ENCODE measurements around the gene OPHN1. TPM values are rescaled to one million over a fixed set of nuclear protein-coding genes. Genes with fewer than 3 reads are reported as not detected.

The OPHN1 gene
- total and polyA plus RNA-seq, 8 donors, result 0.61 to 3.5 (median 2.2) TPM

GRCh38 chrX:68196939-68197791, 236.1 kb downstream of the OPHN1 start:
- peak; percentile 65 for FAIRE-seq
- peak in 3 of 6 donors; percentile 7 to 40 (median 31) for DNase-seq
- no peak overlapping the region for H3K27ac ChIP-seq
- WGBS, 2 donors, result 52 to 58% methylated on average over 5 of the region's 5 CpGs
- no peaks in the 10 kb centered on the region for H3K4me1 ChIP-seq
- H3K27me3 ChIP-seq, result no peaks in the 10 kb centered on the region
- intact Hi-C loops (cut with DNase I), result no loop called here
- peak; percentile 57 to 69 (median 65) for TF ChIP-seq CTCF (IDR thresholded peaks at IDR 0.05)
- ATAC-seq, result peak; percentile 67 to 97 (median 91)
- H3K9me3 ChIP-seq, result no peaks in the 10 kb centered on the region
- no peaks in the 10 kb centered on the region for H3K36me3 ChIP-seq
- H3K4me3 ChIP-seq, result no peak overlapping the region

DNA sequence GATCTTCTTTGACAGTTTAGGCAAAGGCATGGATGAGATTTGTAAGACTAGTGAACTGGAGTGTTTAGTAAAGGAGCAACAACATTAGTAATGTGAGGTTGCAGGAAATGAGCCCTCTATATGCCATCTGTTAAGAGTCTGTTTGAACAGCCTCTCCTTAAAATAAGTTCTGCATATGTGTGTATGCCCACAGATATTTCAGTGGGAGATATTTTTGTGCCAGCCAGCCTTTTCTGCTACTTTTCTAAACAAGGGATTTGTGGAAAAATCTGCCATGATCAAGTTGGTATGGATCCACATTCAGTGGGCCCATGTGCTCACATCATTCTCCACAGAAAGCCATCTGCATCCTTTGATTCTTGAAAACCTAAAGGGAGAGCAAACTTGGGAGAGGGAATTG, 237.7 kb downstream of the OPHN1 start:
- intact Hi-C loops (cut with DNase I), result no loop called here
- H3K9me3 ChIP-seq, result no peaks in the 10 kb centered on the region
- no peaks in the 10 kb centered on the region for H3K36me3 ChIP-seq
- no peak for TF ChIP-seq CTCF (IDR thresholded peaks at IDR 0.05)
- DNase-seq, result no peak
- H3K27me3 ChIP-seq, result no peaks in the 10 kb centered on the region
- no peak overlapping the region for H3K27ac ChIP-seq
- no peak for FAIRE-seq
- no peak for ATAC-seq
- no peaks in the 10 kb centered on the region for H3K4me1 ChIP-seq
- H3K4me3 ChIP-seq, result no peak overlapping the region

DNA sequence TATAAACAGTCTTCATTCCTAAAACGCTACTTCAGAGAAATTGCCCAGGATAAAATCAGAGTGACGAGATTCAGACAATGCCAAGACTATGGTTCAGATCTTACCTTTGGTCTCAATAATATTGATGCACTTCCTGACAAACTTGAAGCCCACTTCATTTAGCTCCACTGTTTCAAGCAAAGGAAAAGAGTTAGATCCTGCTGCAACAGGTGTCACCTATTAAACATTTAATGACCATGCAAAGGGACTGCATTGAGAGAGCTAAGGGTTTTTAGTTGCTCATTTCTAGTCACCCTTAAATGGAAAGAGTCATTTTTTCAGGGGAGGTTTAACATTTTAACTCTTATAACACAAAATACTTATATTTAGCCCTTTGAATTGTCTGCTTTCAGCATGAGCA, 239.5 kb downstream of the OPHN1 start:
- intact Hi-C loops (cut with DNase I), result no loop called here
- H3K9me3 ChIP-seq, result no peaks in the 10 kb centered on the region
- no peak for DNase-seq
- no peaks in the 10 kb centered on the region for H3K36me3 ChIP-seq
- no peak for TF ChIP-seq CTCF (IDR thresholded peaks at IDR 0.05)
- 55 to 83% methylated on average over 2 of the region's 2 CpGs for WGBS, 2 donors
- H3K4me1 ChIP-seq, result no peaks in the 10 kb centered on the region
- ATAC-seq, result no peak
- no peak for FAIRE-seq
- H3K4me3 ChIP-seq, result no peak overlapping the region
- H3K27ac ChIP-seq, result no peak overlapping the region
- no peaks in the 10 kb centered on the region for H3K27me3 ChIP-seq

DNA sequence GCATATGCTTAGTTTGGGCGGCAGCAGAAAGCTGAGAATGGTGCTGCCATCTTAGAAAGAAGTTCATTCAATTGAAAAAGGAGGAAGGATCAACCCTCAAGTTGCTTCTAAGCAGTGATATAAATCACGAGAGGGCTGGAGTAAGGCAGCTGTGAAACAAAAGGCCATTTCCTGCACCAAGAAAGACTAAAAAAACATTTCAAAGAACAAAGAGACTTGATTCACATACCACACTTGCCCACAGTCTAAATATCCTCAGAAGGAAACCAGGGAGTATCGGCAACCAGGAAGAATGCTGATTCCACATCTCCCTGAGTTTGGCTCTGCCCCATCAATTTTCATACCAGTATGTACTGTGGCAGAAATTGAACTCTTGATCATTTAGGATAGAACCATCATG, 240.1 kb downstream of the OPHN1 start:
- no peak for FAIRE-seq

More for the DNA sequence above, 240.1 kb downstream of the OPHN1 start:
- no peak for DNase-seq
- H3K9me3 ChIP-seq, result no peaks in the 10 kb centered on the region
- WGBS, 2 donors, result 56 to 81% methylated on average over 3 of the region's 3 CpGs
- no peak overlapping the region for H3K27ac ChIP-seq
- intact Hi-C loops (cut with DNase I), result no loop called here
- no peaks in the 10 kb centered on the region for H3K4me1 ChIP-seq
- no peaks in the 10 kb centered on the region for H3K36me3 ChIP-seq
- H3K4me3 ChIP-seq, result no peak overlapping the region
- ATAC-seq, result no peak
- H3K27me3 ChIP-seq, result peaks cover 0 to 1% (median 0%) of the 10 kb centered on the region in 4 donors
- TF ChIP-seq CTCF (IDR thresholded peaks at IDR 0.05), result no peak
